ENCODE data around the gene RNF186.

DNA sequence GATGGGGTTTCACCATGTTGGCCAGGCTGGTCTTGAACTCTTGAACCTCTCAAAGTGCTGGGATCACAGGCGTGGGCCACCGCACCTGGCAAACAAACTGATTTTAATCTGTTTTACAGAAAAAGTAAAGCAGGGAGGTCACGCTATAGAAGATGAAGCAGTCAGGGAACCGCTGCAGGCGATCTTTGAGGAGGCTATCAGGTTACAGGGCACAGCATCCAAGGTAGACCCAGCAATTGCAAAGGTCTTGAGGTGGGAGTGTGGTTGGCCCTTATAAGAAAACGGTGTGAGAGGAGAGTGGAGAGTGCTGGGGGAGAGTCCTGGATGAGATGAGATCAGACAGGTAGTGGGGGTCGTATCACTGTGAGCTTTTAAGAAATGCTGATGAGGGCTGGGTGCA is 12.8 kb downstream of the RNF186 start:
- TF ChIP-seq SIN3A (IDR thresholded peaks at IDR 0.05; ENCODE audit: borderline replicate concordance, insufficient read depth, low read length): no peak
- no peak for TF ChIP-seq POLR2AphosphoS5 (IDR thresholded peaks at IDR 0.05; ENCODE audit: low read depth, low read length)
- TF ChIP-seq TAF1 (IDR thresholded peaks at IDR 0.05; ENCODE audit: borderline replicate concordance, insufficient read depth, low read length): no peak
- TF ChIP-seq, protein P1, sequence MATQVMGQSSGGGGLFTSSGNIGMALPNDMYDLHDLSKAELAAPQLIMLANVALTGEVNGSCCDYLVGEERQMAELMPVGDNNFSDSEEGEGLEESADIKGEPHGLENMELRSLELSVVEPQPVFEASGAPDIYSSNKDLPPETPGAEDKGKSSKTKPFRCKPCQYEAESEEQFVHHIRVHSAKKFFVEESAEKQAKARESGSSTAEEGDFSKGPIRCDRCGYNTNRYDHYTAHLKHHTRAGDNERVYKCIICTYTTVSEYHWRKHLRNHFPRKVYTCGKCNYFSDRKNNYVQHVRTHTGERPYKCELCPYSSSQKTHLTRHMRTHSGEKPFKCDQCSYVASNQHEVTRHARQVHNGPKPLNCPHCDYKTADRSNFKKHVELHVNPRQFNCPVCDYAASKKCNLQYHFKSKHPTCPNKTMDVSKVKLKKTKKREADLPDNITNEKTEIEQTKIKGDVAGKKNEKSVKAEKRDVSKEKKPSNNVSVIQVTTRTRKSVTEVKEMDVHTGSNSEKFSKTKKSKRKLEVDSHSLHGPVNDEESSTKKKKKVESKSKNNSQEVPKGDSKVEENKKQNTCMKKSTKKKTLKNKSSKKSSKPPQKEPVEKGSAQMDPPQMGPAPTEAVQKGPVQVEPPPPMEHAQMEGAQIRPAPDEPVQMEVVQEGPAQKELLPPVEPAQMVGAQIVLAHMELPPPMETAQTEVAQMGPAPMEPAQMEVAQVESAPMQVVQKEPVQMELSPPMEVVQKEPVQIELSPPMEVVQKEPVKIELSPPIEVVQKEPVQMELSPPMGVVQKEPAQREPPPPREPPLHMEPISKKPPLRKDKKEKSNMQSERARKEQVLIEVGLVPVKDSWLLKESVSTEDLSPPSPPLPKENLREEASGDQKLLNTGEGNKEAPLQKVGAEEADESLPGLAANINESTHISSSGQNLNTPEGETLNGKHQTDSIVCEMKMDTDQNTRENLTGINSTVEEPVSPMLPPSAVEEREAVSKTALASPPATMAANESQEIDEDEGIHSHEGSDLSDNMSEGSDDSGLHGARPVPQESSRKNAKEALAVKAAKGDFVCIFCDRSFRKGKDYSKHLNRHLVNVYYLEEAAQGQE (IDR thresholded peaks at IDR 0.05; ENCODE audit: insufficient read depth in 1 of 2, low read depth in 2 of 2, low read length in 2 of 2): no peak
- no peak for TF ChIP-seq FOXP2 (optimal IDR thresholded peaks at IDR 0.05; ENCODE audit: borderline replicate concordance, extremely low read depth, extremely low read length, insufficient read depth)
